HUES6 (cell line): Measurements from ENCODE around the gene IFNL1.
"Not testable (repeated sequence)": the region's sequence is repeated elsewhere in the genome, so short reads cannot be mapped to it uniquely, and the experiment has no call there.

Experiments used
- H3K27ac ChIP-seq: 2 replicates; pipeline ENCODE4 v1.7.0; 2013; ENCODE audit warnings: low read depth, mild to moderate bottlenecking, low read length, inconsistent platforms
- H3K27me3 ChIP-seq: 2 replicates; pipeline ENCODE4 v1.6.1; 2013; ENCODE audit warnings: low read length; ENCODE audit not compliant: control insufficient read depth, insufficient read depth
- H3K36me3 ChIP-seq: 2 replicates; pipeline ENCODE4 v1.6.1; 2013; ENCODE audit warnings: low read length; ENCODE audit not compliant: control insufficient read depth, insufficient read depth
- H3K4me1 ChIP-seq: 2 replicates; pipeline ENCODE4 v1.6.1; 2013; ENCODE audit warnings: low read length; ENCODE audit not compliant: control insufficient read depth, insufficient read depth
- H3K4me3 ChIP-seq: 2 replicates; pipeline ENCODE4 v1.5.1; 2013; ENCODE audit warnings: low read depth, low read length
- H3K9ac ChIP-seq: one replicate; pipeline ENCODE4 v1.6.1; 2013; ENCODE audit warnings: mild to moderate bottlenecking, low read length
- H3K9me3 ChIP-seq: 2 replicates; pipeline ENCODE4 v1.6.1; 2013; ENCODE audit warnings: low read depth, low read length; ENCODE audit not compliant: control insufficient read depth, insufficient read depth

The IFNL1 gene

DNA sequence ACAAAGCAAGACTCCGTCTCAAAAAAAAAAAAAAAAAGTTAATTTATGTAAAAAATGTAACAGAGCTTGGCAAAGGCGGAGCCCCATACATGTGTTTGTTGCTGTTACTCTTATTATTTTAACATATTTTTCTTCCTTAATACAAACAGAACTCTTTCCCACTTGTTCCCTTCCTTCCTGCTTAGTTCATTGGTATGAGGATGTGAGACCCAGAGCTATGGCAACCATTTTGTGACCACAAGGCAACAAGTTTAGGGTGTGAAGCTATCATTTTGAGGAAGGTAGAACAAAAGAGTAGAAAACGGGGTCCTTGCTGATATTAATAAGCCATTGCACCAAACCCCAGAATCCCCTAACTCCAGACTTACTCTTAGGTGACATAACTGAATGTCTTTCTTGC, 5.4 kb downstream of the IFNL1 start:
- no peaks in the 10 kb centered on the region for H3K9me3 ChIP-seq
- H3K9ac ChIP-seq, result no peak overlapping the region
- H3K36me3 ChIP-seq, result no peaks in the 10 kb centered on the region
- no peak overlapping the region for H3K27ac ChIP-seq
- peaks cover 20% of the 10 kb centered on the region for H3K27me3 ChIP-seq
- H3K4me3 ChIP-seq, result no peak overlapping the region
- peaks cover 21% of the 10 kb centered on the region for H3K4me1 ChIP-seq

DNA sequence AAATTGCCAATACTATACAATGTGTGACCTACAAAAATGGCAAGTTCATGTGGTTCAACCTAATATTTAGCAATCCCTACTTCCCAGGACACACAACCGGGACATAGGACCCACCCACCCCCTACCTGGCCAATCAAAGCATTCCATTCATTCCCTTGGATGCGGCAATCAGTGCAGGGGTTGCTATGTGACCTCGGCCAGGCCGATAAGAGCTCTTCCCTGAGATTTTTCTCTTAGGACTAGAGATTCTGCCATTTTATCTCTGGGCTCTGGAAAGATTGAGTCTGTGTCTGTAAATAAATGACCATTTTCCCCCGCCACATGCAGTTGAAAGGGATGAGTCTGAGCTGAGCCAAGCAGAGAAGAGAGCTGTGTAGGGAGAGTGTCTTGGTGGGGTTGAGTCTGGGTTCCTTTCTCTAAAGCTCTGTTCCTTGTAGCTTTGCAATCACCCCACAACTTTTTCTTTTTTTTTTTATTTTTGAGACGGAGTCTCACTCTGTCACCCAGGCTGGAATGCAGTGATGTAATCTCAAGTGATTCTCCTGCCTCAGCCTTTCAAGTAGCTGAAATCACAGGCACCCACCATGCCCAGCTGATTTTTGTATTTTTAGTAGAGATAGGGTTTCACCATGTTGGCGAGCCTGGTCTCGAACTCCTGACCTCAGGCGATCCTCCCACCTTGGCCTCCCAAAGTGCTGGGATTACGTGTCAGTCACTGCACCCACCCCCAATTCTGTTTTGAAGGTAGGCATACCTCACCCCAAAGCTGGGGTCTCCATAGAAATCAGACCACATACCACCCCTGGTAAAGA, 7.4 kb downstream of the IFNL1 start:
- H3K4me3 ChIP-seq, result no peak overlapping the region
- H3K27ac ChIP-seq, result no peak overlapping the region
- H3K9me3 ChIP-seq, result no peaks in the 10 kb centered on the region
- no peak overlapping the region for H3K9ac ChIP-seq
- peaks cover 32% of the 10 kb centered on the region for H3K27me3 ChIP-seq
- peaks cover 25% of the 10 kb centered on the region for H3K4me1 ChIP-seq
- H3K36me3 ChIP-seq, result no peaks in the 10 kb centered on the region

DNA sequence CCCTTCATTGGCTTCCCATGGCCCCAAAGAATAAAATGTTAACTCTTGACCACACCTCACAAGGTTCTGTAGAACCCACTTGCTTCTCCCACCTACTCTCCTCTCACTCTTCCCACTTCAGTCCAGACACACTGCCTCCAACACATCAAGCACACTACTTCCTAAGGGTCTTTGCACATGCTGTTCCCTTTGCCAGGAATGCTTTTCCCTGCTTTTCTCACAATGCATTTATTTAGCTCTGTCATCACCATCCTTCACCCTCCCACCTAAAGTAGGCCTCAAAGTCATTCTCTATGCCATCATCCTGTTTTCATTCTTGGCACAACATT, 7.9 kb downstream of the IFNL1 start:
- Histone ChIP-seq H3K9me3 (no peaks in the 10 kb centered on the region), H3K4me3 (no peak overlapping the region), H3K27me3 (peaks cover 32% of the 10 kb centered on the region), H3K36me3 (no peaks in the 10 kb centered on the region), H3K9ac (no peak overlapping the region), H3K27ac (no peak overlapping the region), H3K4me1 (peaks cover 30% of the 10 kb centered on the region)

DNA sequence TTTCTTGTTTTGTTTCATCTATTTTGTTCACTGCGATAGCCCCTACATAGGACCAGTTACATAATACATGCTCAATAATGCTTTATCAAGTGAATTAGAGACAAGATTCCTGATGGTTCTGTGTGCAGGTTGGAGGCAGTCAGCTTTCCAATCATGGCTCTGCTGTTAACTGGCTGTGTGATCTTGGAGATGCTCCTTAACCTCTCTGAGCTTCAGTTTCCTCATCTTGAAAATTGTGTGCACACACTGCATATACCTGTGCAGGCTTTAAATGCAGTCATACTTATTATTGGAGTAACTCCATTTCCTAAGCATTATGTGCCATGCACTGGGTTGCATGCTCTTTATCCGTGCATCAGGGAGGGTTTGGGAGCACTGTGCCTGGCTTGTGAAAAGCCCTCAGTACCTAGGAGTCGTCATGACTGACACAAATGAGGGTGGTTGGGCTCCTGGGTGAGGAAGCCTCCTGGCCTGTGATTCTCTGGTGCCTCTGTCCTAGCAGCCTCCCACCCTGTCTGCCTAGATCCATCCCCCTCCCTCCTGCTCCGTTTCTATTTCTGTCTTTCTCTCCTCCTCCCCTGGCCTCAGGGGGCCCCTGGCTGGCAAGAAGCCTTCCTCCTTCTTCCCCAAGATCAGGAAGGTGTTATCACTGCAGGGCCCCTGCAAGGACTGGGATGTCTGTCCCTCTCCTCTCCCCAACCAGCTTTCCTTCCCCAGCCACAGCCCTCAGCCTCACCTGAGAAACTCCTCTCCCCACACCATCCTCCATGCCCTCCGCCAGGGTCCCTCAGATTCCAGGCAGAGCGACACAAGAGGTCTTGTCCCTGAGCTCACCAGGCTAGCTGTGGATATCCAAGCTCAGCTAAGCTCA, 8.7 kb downstream of the IFNL1 start:
- peak overlapping the region; percentile 1 for H3K9ac ChIP-seq
- H3K4me3 ChIP-seq, result no peak overlapping the region; the same call in 1 of the 2 replicates

DNA sequence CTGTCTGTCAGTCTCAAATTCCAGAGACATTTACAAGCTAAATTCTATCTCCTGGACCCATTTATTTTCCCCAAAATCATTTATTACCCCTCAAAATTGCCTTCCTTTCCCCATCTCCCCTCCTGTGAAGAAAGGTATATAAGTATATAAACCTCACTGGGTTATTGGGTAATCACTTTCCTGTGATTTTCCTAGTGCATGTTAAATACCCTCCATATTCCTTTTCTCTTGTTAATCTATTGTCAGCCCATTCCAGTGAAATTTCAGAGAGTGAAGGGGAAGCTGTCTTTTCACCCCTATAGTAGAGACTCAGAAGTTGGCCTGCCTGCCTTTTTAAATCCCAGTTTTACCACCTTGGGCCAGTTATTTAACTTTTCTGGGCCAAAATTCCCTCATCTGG, 9.9 kb downstream of the IFNL1 start:
- Histone ChIP-seq H3K4me1 (peaks cover 38% of the 10 kb centered on the region), H3K9me3 (no peaks in the 10 kb centered on the region), H3K9ac (no peak overlapping the region), H3K4me3 (peak overlapping the region; percentile 71; the same call in 1 of the 2 replicates), H3K27ac (no peak overlapping the region), H3K36me3 (no peaks in the 10 kb centered on the region), H3K27me3 (peaks cover 32% of the 10 kb centered on the region)

More for the DNA sequence above, 8.7 kb downstream of the IFNL1 start:
- Histone ChIP-seq H3K27ac (no peak overlapping the region), H3K9me3 (no peaks in the 10 kb centered on the region), H3K36me3 (no peaks in the 10 kb centered on the region), H3K4me1 (peaks cover 30% of the 10 kb centered on the region), H3K27me3 (peaks cover 32% of the 10 kb centered on the region)

DNA sequence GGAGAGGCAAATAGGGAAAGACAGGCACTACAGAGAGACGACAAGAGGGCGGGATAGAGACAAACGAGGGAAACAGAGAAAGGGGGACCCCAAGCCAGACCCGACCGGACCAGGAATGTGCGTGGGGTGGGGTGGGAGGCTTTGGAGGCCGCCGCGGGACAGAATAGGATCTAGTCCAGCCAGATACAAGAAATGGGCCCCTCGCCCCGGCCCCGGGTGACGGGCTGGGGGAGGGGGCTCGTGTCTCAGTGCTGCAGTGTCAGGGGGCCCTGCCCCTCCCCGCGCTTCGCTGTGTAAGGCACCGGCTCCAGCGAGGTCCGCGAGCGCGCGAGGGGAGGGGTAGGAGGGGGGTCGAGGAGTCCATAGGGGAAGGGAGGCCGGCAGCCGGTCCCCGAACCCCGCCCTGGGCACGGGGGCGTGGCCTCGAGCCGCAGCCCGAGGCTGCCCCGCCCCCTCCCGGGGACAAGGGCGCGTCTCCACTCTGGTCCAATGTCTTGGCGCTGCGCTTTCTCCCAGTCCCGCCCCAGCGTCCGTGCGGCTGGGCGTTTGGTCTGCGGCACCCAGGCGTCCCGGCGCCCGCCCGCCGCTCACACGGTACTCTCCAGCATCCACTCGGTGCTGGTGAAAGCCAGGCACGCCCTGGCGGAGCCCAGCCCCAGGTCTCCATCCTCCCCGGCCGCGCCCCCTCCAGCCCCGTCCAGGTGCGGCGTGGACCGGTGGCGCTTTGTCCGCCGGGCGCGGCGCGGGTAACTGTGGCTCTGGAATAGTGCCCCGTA, 11.0 kb downstream of the IFNL1 start:
- Histone ChIP-seq H3K4me1 (peaks cover 41% of the 10 kb centered on the region), H3K4me3 (peak overlapping the region; percentile 71), H3K27me3 (peaks cover 32% of the 10 kb centered on the region), H3K27ac (no peak overlapping the region), H3K9ac (peak overlapping the region; percentile 63), H3K36me3 (no peaks in the 10 kb centered on the region), H3K9me3 (no peaks in the 10 kb centered on the region)

DNA sequence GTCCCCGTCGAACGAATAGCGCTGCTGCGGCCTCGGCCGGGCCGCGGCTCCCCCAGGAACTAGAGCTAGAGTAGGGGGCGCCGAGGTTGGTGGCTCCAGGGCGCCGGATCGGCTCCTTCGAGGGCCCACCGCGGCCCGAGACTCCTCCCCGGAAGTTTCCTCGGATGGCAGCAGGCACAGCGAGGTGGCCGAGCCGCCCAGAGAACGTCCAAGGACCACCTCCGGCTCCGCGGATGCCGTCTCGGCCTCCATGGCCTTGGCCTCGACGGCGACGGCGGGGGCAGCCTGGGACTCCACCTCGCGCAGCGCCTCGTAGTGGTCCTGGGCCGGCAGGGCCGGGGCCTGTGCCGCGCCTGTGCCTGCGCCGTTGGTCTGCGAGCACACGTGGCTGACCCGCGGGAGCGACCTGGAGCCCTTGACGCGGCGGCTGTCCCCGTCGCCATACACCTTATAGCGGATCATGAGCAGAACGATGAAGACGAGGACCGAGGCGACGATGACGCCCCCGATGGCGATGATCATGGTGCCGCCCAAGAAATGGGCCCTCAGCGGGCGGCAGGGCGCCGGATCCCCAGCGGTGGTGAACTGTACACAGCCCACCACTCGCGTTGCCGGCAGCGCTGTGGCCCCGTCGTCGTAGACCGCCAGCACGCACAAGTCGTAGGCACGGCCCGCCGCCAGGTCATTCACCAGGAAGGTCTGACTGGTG, 11.8 kb downstream of the IFNL1 start:
- Histone ChIP-seq H3K27ac (no peak overlapping the region), H3K9ac (peak overlapping the region; percentile 63), H3K36me3 (no peaks in the 10 kb centered on the region), H3K27me3 (peaks cover 32% of the 10 kb centered on the region), H3K4me1 (peaks cover 41% of the 10 kb centered on the region), H3K9me3 (no peaks in the 10 kb centered on the region), H3K4me3 (peak overlapping the region; percentile 71)

DNA sequence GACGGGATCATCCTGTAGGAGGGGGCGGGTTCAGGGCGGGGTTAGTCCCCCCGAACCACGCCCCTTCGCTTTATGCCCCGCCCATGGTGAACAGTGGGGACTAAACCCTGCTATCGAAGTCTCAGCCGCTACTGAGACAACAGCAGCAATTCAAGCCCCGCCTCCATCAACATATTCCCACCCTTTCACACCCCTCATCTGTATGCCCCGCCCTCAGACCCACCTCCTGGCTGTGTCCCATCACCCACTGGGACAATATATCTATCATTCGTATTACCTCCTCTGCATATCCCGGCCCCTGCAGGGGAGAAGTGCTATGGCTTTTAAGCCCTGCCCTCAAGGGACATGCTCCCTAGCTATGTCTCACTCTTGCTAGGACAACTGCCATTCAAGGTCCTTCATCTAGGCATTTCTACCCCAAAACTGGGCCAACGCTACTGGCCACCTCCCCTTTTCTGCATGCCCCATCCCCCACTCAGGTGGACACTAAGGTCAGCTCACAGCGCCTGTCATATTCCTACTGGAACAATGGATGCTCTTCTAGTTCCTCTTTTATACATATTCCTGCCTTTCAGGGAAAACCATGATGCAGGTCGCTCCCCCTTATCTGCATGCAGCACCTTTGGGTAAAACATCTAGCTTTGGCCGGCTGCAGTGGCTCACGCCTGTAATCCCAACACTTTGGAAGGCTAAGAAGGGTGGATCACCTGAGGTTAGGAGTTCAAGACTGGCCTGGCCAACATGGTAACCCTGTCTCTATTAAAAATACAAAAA, 12.5 kb downstream of the IFNL1 start:
- no peak overlapping the region for H3K27ac ChIP-seq
- peak overlapping the region; percentile 71 for H3K4me3 ChIP-seq
- H3K9me3 ChIP-seq, result no peaks in the 10 kb centered on the region
- H3K36me3 ChIP-seq, result 0 out of 2 replicates have a peak, but pooled peaks cover 4% of the 10 kb centered on the region
- H3K9ac ChIP-seq, result no peak overlapping the region
- H3K4me1 ChIP-seq, result peaks cover 37% of the 10 kb centered on the region
- peaks cover 32% of the 10 kb centered on the region for H3K27me3 ChIP-seq

DNA sequence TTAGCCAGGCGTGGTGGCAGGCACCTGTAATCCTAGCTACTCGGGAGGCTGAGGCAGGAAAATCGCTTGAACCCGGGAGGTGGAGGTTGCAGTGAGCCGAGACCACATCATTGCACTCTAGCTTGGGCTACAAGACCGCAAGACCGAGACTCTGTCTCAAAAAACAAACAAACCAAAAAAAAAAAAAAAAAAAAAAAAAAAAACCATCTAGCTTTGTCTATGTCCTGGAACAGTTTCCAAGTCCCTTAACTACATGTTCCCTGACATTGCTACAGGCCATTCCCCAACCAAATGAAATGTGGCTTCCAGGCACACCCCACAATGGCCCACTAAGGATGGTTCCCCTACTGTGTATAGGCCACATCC, 13.1 kb downstream of the IFNL1 start:
- H3K27ac ChIP-seq, H3K9me3 ChIP-seq, H3K9ac ChIP-seq, H3K4me3 ChIP-seq, H3K36me3 ChIP-seq: not testable (repeated sequence)
- H3K27me3 ChIP-seq, result peaks cover 32% of the 10 kb centered on the region
- peaks cover 37% of the 10 kb centered on the region; the same call in 1 of the 2 replicates for H3K4me1 ChIP-seq
